ENCODE measurements around the gene MRRF.

The MRRF gene

DNA sequence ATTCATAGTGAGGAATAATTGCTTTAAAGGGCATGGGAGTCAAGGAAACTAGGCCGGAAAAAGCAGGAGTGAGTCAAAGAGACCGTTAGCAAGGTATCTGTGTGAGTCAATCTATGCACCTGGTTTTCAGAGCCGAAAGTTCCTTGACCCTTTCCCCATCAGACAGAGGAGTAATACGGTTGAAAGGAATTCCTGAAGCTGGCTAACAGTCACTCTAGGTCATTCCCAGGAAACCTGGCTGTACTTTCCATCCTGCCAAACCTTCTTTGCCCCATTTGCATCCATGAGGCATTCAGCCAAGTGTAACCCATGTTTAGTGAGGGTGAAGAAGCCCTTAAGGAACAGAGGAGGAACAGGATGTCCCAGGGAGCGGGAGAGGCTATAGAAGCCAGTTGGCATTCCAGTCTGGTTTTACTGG, 16.2 kb upstream of the MRRF start:
- Histone ChIP-seq H2BK5ac (ENCODE audit: low read depth, low read length, poor library complexity, severe bottlenecking) (no peak overlapping the region), H3K4me2 (ENCODE audit: low read length, poor library complexity, severe bottlenecking) (no peak overlapping the region), H3K14ac (ENCODE audit: low read length in 2 of 2) (no peak overlapping the region), H2BK15ac (ENCODE audit: low read depth, poor library complexity, severe bottlenecking) (no peak overlapping the region), H3K4me1 (ENCODE audit: control insufficient read depth, insufficient read depth, low read depth, low read length) (no peaks in the 10 kb centered on the region), H3K23ac (ENCODE audit: low read length in 2 of 2) (no peak overlapping the region), H3K18ac (ENCODE audit: low read depth in 1 of 2, low read length in 2 of 2) (no peak overlapping the region), H3K9me3 (ENCODE audit: control insufficient read depth, low read length) (no peaks in the 10 kb centered on the region), H3K27ac (ENCODE audit: low read length, poor library complexity, severe bottlenecking) (no peak overlapping the region), H4K91ac (ENCODE audit: low read length) (no peak overlapping the region), H3K9ac (ENCODE audit: low read length) (no peak overlapping the region), H3K4ac (ENCODE audit: low read depth in 1 of 2, low read length in 2 of 2) (no peak overlapping the region), H2AK5ac (ENCODE audit: low read length, severe bottlenecking) (no peak overlapping the region), H4K8ac (ENCODE audit: low read length) (no peak overlapping the region), H2BK120ac (ENCODE audit: low read depth, low read length) (no peak overlapping the region), H3K4me3 (ENCODE audit: insufficient read depth in 1 of 2, low read depth in 1 of 2, low read length in 2 of 2) (no peak overlapping the region), H2AFZ (ENCODE audit: low read depth, low read length) (no peak overlapping the region), H3K79me1 (replicated peaks; ENCODE audit: low read length, poor library complexity, severe bottlenecking) (peaks cover 25% of the 10 kb centered on the region), H2BK12ac (ENCODE audit: low read length in 2 of 2) (no peak overlapping the region), H3K27me3 (ENCODE audit: control insufficient read depth in 1 of 2, insufficient read depth in 1 of 2, low read length in 2 of 2) (no peaks in the 10 kb centered on the region), H3K36me3 (ENCODE audit: control insufficient read depth in 1 of 2, insufficient read depth in 2 of 2, low read depth in 1 of 2, low read length in 2 of 2) (peaks cover 25 to 88% of the 10 kb centered on the region in 2 experiments)
- WGBS, result 98% methylated on average over 4 of the region's 5 CpGs
- DNase-seq, result no peak

DNA sequence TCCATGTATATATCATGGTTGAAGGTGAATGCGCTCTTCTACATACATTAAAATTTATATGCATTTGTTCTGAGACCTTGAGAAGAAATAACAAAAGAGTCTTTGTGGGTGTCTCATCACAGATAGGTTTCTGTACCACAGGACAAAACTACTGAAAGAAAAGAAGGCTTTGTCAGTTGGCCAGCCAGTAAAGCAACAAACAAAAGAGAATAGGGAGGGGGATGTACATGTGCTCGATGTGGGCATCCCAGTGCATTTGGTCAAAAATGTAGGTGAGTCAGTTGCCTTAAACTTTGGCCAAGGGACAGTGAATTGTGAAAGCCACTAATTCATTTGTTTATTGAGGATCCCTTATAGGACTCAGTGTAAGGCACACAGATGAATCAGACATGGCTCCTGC, 13.3 kb upstream of the MRRF start:
- Histone ChIP-seq H3K4me1 (ENCODE audit: control insufficient read depth, insufficient read depth, low read depth, low read length) (no peaks in the 10 kb centered on the region), H3K79me1 (replicated peaks; ENCODE audit: low read length, poor library complexity, severe bottlenecking) (peaks cover 29% of the 10 kb centered on the region), H2AFZ (ENCODE audit: low read depth, low read length) (no peak overlapping the region), H3K27ac (ENCODE audit: low read length, poor library complexity, severe bottlenecking) (no peak overlapping the region), H3K36me3 (ENCODE audit: control insufficient read depth in 1 of 2, insufficient read depth in 2 of 2, low read depth in 1 of 2, low read length in 2 of 2) (peaks cover 25 to 81% of the 10 kb centered on the region in 2 experiments), H3K4me2 (ENCODE audit: low read length, poor library complexity, severe bottlenecking) (no peak overlapping the region), H4K8ac (ENCODE audit: low read length) (no peak overlapping the region), H3K4me3 (ENCODE audit: insufficient read depth in 1 of 2, low read depth in 1 of 2, low read length in 2 of 2) (no peak overlapping the region), H2BK12ac (ENCODE audit: low read length in 2 of 2) (no peak overlapping the region), H2BK15ac (ENCODE audit: low read depth, poor library complexity, severe bottlenecking) (no peak overlapping the region), H2BK120ac (ENCODE audit: low read depth, low read length) (no peak overlapping the region), H3K23ac (ENCODE audit: low read length in 2 of 2) (no peak overlapping the region), H2BK5ac (ENCODE audit: low read depth, low read length, poor library complexity, severe bottlenecking) (no peak overlapping the region), H3K18ac (ENCODE audit: low read depth in 1 of 2, low read length in 2 of 2) (no peak overlapping the region), H3K9me3 (ENCODE audit: control insufficient read depth, low read length) (no peaks in the 10 kb centered on the region), H3K9ac (ENCODE audit: low read length) (no peak overlapping the region), H4K91ac (ENCODE audit: low read length) (no peak overlapping the region), H3K27me3 (ENCODE audit: control insufficient read depth in 1 of 2, insufficient read depth in 1 of 2, low read length in 2 of 2) (no peaks in the 10 kb centered on the region), H2AK5ac (ENCODE audit: low read length, severe bottlenecking) (no peak overlapping the region), H3K14ac (ENCODE audit: low read length in 2 of 2) (no peak overlapping the region), H3K4ac (ENCODE audit: low read depth in 1 of 2, low read length in 2 of 2) (no peak overlapping the region)
- DNase-seq, result no peak
- 94% methylated on average over 1 of the region's 2 CpGs for WGBS

DNA sequence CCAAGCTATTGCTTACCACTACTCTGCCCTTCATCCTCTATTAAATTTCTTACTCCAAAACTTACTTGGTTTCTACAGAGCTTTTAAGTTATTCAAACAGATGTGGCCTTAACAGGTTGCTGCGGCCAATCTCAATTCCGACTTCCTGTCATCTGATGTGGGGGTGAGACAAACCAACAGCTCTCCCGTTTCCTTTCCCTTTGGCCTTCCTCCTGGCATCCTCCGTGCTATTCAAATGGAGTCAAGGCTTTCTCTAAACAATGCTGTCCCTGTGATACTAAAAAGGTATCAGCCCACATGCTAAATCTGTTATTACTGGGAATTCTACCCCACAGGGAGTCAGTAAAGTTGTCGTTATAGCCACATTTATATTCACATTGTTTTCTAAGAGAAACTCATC, 11.9 kb upstream of the MRRF start:
- Histone ChIP-seq H3K79me1 (replicated peaks; ENCODE audit: low read length, poor library complexity, severe bottlenecking) (peaks cover 26% of the 10 kb centered on the region), H4K91ac (ENCODE audit: low read length) (no peak overlapping the region), H2AFZ (ENCODE audit: low read depth, low read length) (no peak overlapping the region), H3K27me3 (ENCODE audit: control insufficient read depth in 1 of 2, insufficient read depth in 1 of 2, low read length in 2 of 2) (no peaks in the 10 kb centered on the region), H3K14ac (ENCODE audit: low read length in 2 of 2) (no peak overlapping the region), H3K9me3 (ENCODE audit: control insufficient read depth, low read length) (no peaks in the 10 kb centered on the region), H3K4ac (ENCODE audit: low read depth in 1 of 2, low read length in 2 of 2) (no peak overlapping the region), H3K4me2 (ENCODE audit: low read length, poor library complexity, severe bottlenecking) (no peak overlapping the region), H3K18ac (ENCODE audit: low read depth in 1 of 2, low read length in 2 of 2) (no peak overlapping the region), H3K23ac (ENCODE audit: low read length in 2 of 2) (no peak overlapping the region), H3K4me3 (ENCODE audit: insufficient read depth in 1 of 2, low read depth in 1 of 2, low read length in 2 of 2) (no peak overlapping the region), H4K8ac (ENCODE audit: low read length) (no peak overlapping the region), H2BK15ac (ENCODE audit: low read depth, poor library complexity, severe bottlenecking) (no peak overlapping the region), H3K9ac (ENCODE audit: low read length) (no peak overlapping the region), H2BK120ac (ENCODE audit: low read depth, low read length) (no peak overlapping the region), H3K36me3 (ENCODE audit: control insufficient read depth in 1 of 2, insufficient read depth in 2 of 2, low read depth in 1 of 2, low read length in 2 of 2) (peaks cover 20 to 79% of the 10 kb centered on the region in 2 experiments), H2BK5ac (ENCODE audit: low read depth, low read length, poor library complexity, severe bottlenecking) (no peak overlapping the region), H3K27ac (ENCODE audit: low read length, poor library complexity, severe bottlenecking) (no peak overlapping the region), H2AK5ac (ENCODE audit: low read length, severe bottlenecking) (no peak overlapping the region), H2BK12ac (ENCODE audit: low read length in 2 of 2) (no peak overlapping the region), H3K4me1 (ENCODE audit: control insufficient read depth, insufficient read depth, low read depth, low read length) (no peaks in the 10 kb centered on the region)
- no peak for DNase-seq
- 79% methylated on average over 4 of the region's 5 CpGs for WGBS

DNA sequence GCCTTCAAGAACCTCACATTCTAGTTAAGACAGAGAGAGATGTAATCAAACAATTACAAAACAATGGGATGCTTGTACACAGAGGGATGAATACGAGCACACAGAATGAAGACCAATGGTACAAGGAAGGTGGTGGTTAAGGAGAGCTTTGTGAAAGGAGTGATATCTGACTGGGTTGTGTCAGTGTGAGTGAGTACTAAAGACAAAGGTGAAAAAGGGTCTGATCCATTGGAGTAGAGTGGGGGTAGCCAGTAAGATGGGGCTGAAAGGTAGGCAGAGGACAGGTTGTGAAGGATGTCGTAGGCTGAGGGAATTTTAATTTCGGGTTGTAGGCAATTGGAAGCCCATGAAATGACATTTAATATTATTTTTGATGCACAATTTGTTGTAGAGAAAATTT, 9.9 kb upstream of the MRRF start:
- Histone ChIP-seq H3K9ac (ENCODE audit: low read length) (no peak overlapping the region), H3K36me3 (ENCODE audit: control insufficient read depth in 1 of 2, insufficient read depth in 2 of 2, low read depth in 1 of 2, low read length in 2 of 2) (peaks cover 10 to 83% of the 10 kb centered on the region in 2 experiments), H3K4ac (ENCODE audit: low read depth in 1 of 2, low read length in 2 of 2) (no peak overlapping the region), H3K27ac (ENCODE audit: low read length, poor library complexity, severe bottlenecking) (no peak overlapping the region), H3K79me1 (replicated peaks; ENCODE audit: low read length, poor library complexity, severe bottlenecking) (peaks cover 22% of the 10 kb centered on the region), H3K4me1 (ENCODE audit: control insufficient read depth, insufficient read depth, low read depth, low read length) (no peaks in the 10 kb centered on the region), H3K27me3 (ENCODE audit: control insufficient read depth in 1 of 2, insufficient read depth in 1 of 2, low read length in 2 of 2) (no peaks in the 10 kb centered on the region), H4K91ac (ENCODE audit: low read length) (no peak overlapping the region), H4K8ac (ENCODE audit: low read length) (no peak overlapping the region), H3K14ac (ENCODE audit: low read length in 2 of 2) (no peak overlapping the region), H2BK15ac (ENCODE audit: low read depth, poor library complexity, severe bottlenecking) (no peak overlapping the region), H3K4me2 (ENCODE audit: low read length, poor library complexity, severe bottlenecking) (no peak overlapping the region), H2BK12ac (ENCODE audit: low read length in 2 of 2) (no peak overlapping the region), H3K18ac (ENCODE audit: low read depth in 1 of 2, low read length in 2 of 2) (no peak overlapping the region), H3K23ac (ENCODE audit: low read length in 2 of 2) (no peak overlapping the region), H3K4me3 (ENCODE audit: insufficient read depth in 1 of 2, low read depth in 1 of 2, low read length in 2 of 2) (no peak overlapping the region), H2BK120ac (ENCODE audit: low read depth, low read length) (no peak overlapping the region), H2AK5ac (ENCODE audit: low read length, severe bottlenecking) (no peak overlapping the region), H2AFZ (ENCODE audit: low read depth, low read length) (no peak overlapping the region), H2BK5ac (ENCODE audit: low read depth, low read length, poor library complexity, severe bottlenecking) (no peak overlapping the region), H3K9me3 (ENCODE audit: control insufficient read depth, low read length) (no peaks in the 10 kb centered on the region)
- 91% methylated on average over 2 of the region's 3 CpGs for WGBS
- no peak for DNase-seq
